PC-3 (cell line): ENCODE measurements around the gene IL4. TPM values are rescaled to one million over a fixed set of nuclear protein-coding genes. Genes with fewer than 3 reads are reported as not detected.
"Not testable (repeated sequence)": the region's sequence is repeated elsewhere in the genome, so short reads cannot be mapped to it uniquely, and the experiment has no call there.

Experiments
- ATAC-seq: fragments of 200-7000 bp; cut with Tn5 transposase; 2 replicates; pipeline ENCODE4 v1.9.1; 2020; ENCODE audit warnings: mild to moderate bottlenecking, moderate library complexity
- BruUV-seq: library from RNA; stranded (reverse); fragments of 400-500 nt; replicated peaks from 2 replicates; lab custom pipeline; 2021; lab: Mats Ljungman, UMichigan
- CTCF ChIA-PET: fragments of 300-600 bp; sonication (Branson Sonifier 250); formaldehyde crosslinking; loops from one replicate; lab custom pipeline; 2022; ENCODE audit warnings: antibody characterized with exemption; lab: Charles Lee
- POLR2A ChIA-PET: fragments of 300-600 bp; sonication (Branson Sonifier 250); formaldehyde crosslinking; loops from one replicate; lab custom pipeline; 2022; ENCODE audit warnings: antibody characterized with exemption; ENCODE audit not compliant: unreplicated experiment; lab: Charles Lee
- DNase-seq: peaks from one replicate; pipeline ENCODE4 v3.0.0-alpha.2; 2015
- H2AFZ ChIP-seq: fragments of 300-600 bp; sonication (generic); 2 replicates; pipeline ENCODE4 v1.6.0; 2016; ENCODE audit warnings: antibody characterized with exemption, low read length
- H3F3A ChIP-seq: fragments of 300-600 bp; sonication (generic); one replicate; pipeline ENCODE4 v1.6.0; 2017; ENCODE audit warnings: antibody characterized with exemption, low read length, control low read depth, mild to moderate bottlenecking; ENCODE audit not compliant: unreplicated experiment
- H3K27ac ChIP-seq: fragments of 300-600 bp; sonication (generic); 2 replicates; pipeline ENCODE4 v1.5.1; 2016; ENCODE audit warnings: mild to moderate bottlenecking, low read length
- H3K27me3 ChIP-seq: fragments of 300-600 bp; sonication (generic); 2 replicates; pipeline ENCODE4 v1.6.1; 2016; ENCODE audit warnings: low read length, mixed read lengths
- H3K36me3 ChIP-seq: fragments of 300-600 bp; sonication (generic); 2 replicates; pipeline ENCODE4 v1.6.1; 2016; ENCODE audit warnings: low read depth, mixed run types, low read length, mixed read lengths
- H3K4me1 ChIP-seq: fragments of 300-600 bp; sonication (generic); 2 replicates; pipeline ENCODE4 v1.5.1; 2016; ENCODE audit warnings: low read length; ENCODE audit not compliant: insufficient read depth
- H3K4me2 ChIP-seq: fragments of 300-600 bp; sonication (generic); 2 replicates; pipeline ENCODE4 v1.6.0; 2016; ENCODE audit warnings: low read length
- H3K4me3 ChIP-seq: fragments of 300-600 bp; sonication (generic); 2 replicates; pipeline ENCODE4 v1.5.1; 2016; ENCODE audit warnings: mild to moderate bottlenecking, low read length, mixed read lengths
- H3K79me2 ChIP-seq: fragments of 300-600 bp; sonication (generic); 2 replicates; pipeline ENCODE4 v1.6.1; 2017; ENCODE audit warnings: low read length, mixed read lengths
- H3K9ac ChIP-seq: fragments of 300-600 bp; sonication (generic); 2 replicates; pipeline ENCODE4 v1.6.0; 2016; ENCODE audit warnings: mild to moderate bottlenecking, low read length
- H3K9me2 ChIP-seq: fragments of 300-600 bp; sonication (generic); replicated peaks from 2 replicates; pipeline ENCODE4 v1.6.1; 2016; ENCODE audit warnings: mixed run types, low read length, mixed read lengths
- H3K9me3 ChIP-seq: fragments of 300-600 bp; sonication (generic); 2 replicates; pipeline ENCODE4 v1.6.1; 2016; ENCODE audit warnings: low read length, mixed read lengths
- H4K20me1 ChIP-seq: fragments of 300-600 bp; sonication (generic); 2 replicates; pipeline ENCODE4 v1.6.1; 2016; ENCODE audit warnings: low read length, mixed read lengths
- CTCF ChIP-seq: fragments of 300-600 bp; sonication (generic); conservative IDR thresholded peaks from 2 replicates; pipeline ENCODE4 v1.5.1; 2017; ENCODE audit warnings: antibody characterized with exemption, low read depth, mild to moderate bottlenecking, low read length
- EZH2 ChIP-seq: fragments of 300-600 bp; sonication (generic); IDR thresholded peaks from one replicate; pipeline ENCODE4 v1.6.1; 2017; ENCODE audit warnings: antibody characterized with exemption, mild to moderate bottlenecking, low read length; ENCODE audit not compliant: unreplicated experiment
- EZH2phosphoT487 ChIP-seq: fragments of 300-600 bp; sonication (generic); IDR thresholded peaks from 2 replicates; pipeline ENCODE4 v1.6.1; 2018; ENCODE audit warnings: mild to moderate bottlenecking, antibody characterized with exemption, low read length, borderline replicate concordance
- intact Hi-C: fragments of 100-400 bp; cut with micrococcal nuclease; formaldehyde crosslinking; loops from 2 replicates; pipeline ENCODE4 v1.9.0; 2023
- total RNA-seq: library from RNA; depleted of rRNA; stranded (reverse); fragments of >200 nt; gene quantifications from 2 replicates; pipeline ENCODE4 v1.2.3, GENCODE V29; 2014

IL4 gene
- total RNA-seq, 1 experiment from 2014 or later = not detected

GRCh38 chr5:132629230-132629944 lies 44.4 kb upstream of the IL4 start:
- intact Hi-C loops = no loop called here
- H3F3A ChIP-seq = no peaks in the 10 kb centered on the region
- POLR2A ChIA-PET = no interaction called here

GRCh38 chr5:132633587-132633986 lies 40.2 kb upstream of the IL4 start:
- H3K9me2 ChIP-seq, H3K27ac ChIP-seq, BruUV-seq, H3K36me3 ChIP-seq, POLR2A ChIA-PET, H4K20me1 ChIP-seq, DNase-seq, H3K27me3 ChIP-seq, H3K79me2 ChIP-seq, intact Hi-C loops, H2AFZ ChIP-seq, H3K4me2 ChIP-seq, H3K4me1 ChIP-seq, ATAC-seq, H3K4me3 ChIP-seq, H3K9me3 ChIP-seq, H3K9ac ChIP-seq, H3F3A ChIP-seq: not testable (repeated sequence)
- CTCF ChIA-PET = interaction anchor here (0.6 kb wide), 1 partner anchor 155 kb away, joined by 3 read pairs; no protein-coding TSS in a partner anchor

More at GRCh38 chr5:132629230-132629944, 44.4 kb upstream of the IL4 start:
- Histone ChIP-seq H3K27me3 (no peaks in the 10 kb centered on the region), H3K9me3 (no peaks in the 10 kb centered on the region), H3K4me1 (no peaks in the 10 kb centered on the region), H3K9ac (no peak overlapping the region), H2AFZ (no peak overlapping the region), H3K36me3 (no peaks in the 10 kb centered on the region), H3K27ac (no peak overlapping the region), H4K20me1 (no peaks in the 10 kb centered on the region), H3K79me2 (no peaks in the 10 kb centered on the region), H3K4me2 (no peak overlapping the region), H3K4me3 (no peak overlapping the region), H3K9me2 (no peaks in the 10 kb centered on the region)
- no peak for DNase-seq
- BruUV-seq = no TSS peak
- CTCF ChIA-PET = no interaction called here
- TF ChIP-seq CTCF (no peak), EZH2phosphoT487 (no peak), EZH2 (no peak)
- ATAC-seq = no peak

- Histone ChIP-seq H3K9ac (no peak overlapping the region), H3K9me3 (no peaks in the 10 kb centered on the region), H4K20me1 (no peaks in the 10 kb centered on the region), H3K27ac (no peak overlapping the region), H3K9me2 (no peaks in the 10 kb centered on the region), H3K27me3 (no peaks in the 10 kb centered on the region), H3K4me1 (no peaks in the 10 kb centered on the region), H3F3A (no peaks in the 10 kb centered on the region), H3K79me2 (no peaks in the 10 kb centered on the region), H2AFZ (no peak overlapping the region), H3K4me2 (no peak overlapping the region), H3K4me3 (no peak overlapping the region), H3K36me3 (no peaks in the 10 kb centered on the region)
- intact Hi-C loops = loop anchor here (1.0 kb wide), 1 partner anchor 78 kb away; no protein-coding TSS in a partner anchor
- ATAC-seq = no peak
- no peak for DNase-seq
- TF ChIP-seq EZH2phosphoT487 (no peak), CTCF (no peak), EZH2 (no peak)
- CTCF ChIA-PET = no interaction called here
- POLR2A ChIA-PET = interaction anchor here (0.7 kb wide), 1 partner anchor 213 kb away, joined by 3 read pairs; no protein-coding TSS in a partner anchor
- no TSS peak for BruUV-seq
These were observed 37.9 kb upstream of the IL4 start for GRCh38 chr5:132635873-132636272.
